ENCODE data around the gene SPNS3.

- TF ChIP-seq CTCF (IDR thresholded peaks at IDR 0.05; ENCODE audit: low read length) (no peak), EZH2 (IDR thresholded peaks at IDR 0.05; ENCODE audit: borderline replicate concordance, low read length) (no peak)
Observed at GRCh38 chr17:4407851-4408250, 25.9 kb upstream of the SPNS3 start.

Measured in OCI-LY1 (cell line).